Transverse colon (tissue), 4 donors: ENCODE results near the gene DISC1. TPM values are rescaled to one million over a fixed set of nuclear protein-coding genes. Genes with fewer than 3 reads are reported as not detected.

Source experiments
- DNase-seq: peaks from one replicate; pipeline ENCODE4 v3.0.0-alpha.2; 2019
- H3K27ac ChIP-seq, 4 donors: fragments of 200-600 bp; sonication (generic); 2 replicates each; pipeline ENCODE4 v1.5.1; 2016 to 2018; ENCODE audit warnings: inconsistent platforms in 4 of 4
- H3K27me3 ChIP-seq: fragments of 200-600 bp; sonication (generic); 2 replicates; pipeline ENCODE4 v1.5.1; 2017; ENCODE audit warnings: inconsistent platforms
- H3K36me3 ChIP-seq, 4 donors: fragments of 200-600 bp; sonication (generic); 2 replicates each; pipeline ENCODE4 v1.5.1; 2017 to 2019; ENCODE audit warnings: inconsistent platforms in 4 of 4
- H3K4me1 ChIP-seq, 4 donors: fragments of 200-600 bp; sonication (generic); 2 replicates each; pipeline ENCODE4 v1.5.1; 2017 to 2020; ENCODE audit warnings: inconsistent platforms in 4 of 4
- H3K4me3 ChIP-seq, 4 donors: fragments of 200-600 bp; sonication (generic); 1 replicate in 1 of 4; 2 replicates in 3 of 4; pipeline versions ENCODE4 v1.5.1 to v1.6.1; 2017 to 2019; ENCODE audit warnings: inconsistent platforms in 4 of 4
- H3K9me3 ChIP-seq, 2 donors: fragments of 200-600 bp; sonication (generic); 2 replicates each; pipeline ENCODE4 v1.5.1; 2017 to 2019; ENCODE audit warnings: inconsistent platforms in 2 of 2
- EP300 ChIP-seq: sonication (generic); formaldehyde crosslinking; IDR thresholded peaks from one replicate; pipeline ENCODE4 v1.6.1; 2017; ENCODE audit warnings: antibody characterized with exemption, low read depth
- POLR2A ChIP-seq: fragments of 450-650 bp; IDR thresholded peaks from one replicate; pipeline ENCODE4 v1.6.1; 2016; ENCODE audit warnings: antibody characterized with exemption, mild to moderate bottlenecking, moderate library complexity
- POLR2AphosphoS5 ChIP-seq, 3 donors: sonication (generic); formaldehyde crosslinking; IDR thresholded peaks; one replicate each; pipeline ENCODE4 v1.6.1; 2016; ENCODE audit warnings: antibody characterized with exemption in 3 of 3
- WGBS, 2 donors: methylation state at CpG; one replicate each; pipeline ENCODE4 v1.1.5; 2018; ENCODE audit warnings: low coverage in 1 of 2; 5-methylcytosine and 5-hydroxymethylcytosine counted together
- in situ Hi-C, 4 donors: fragments of 200-750 bp; cut with MboI; loops; one replicate each; pipeline versions ENCODE4 v1.15.0 to v1.15.1; 2017; ENCODE audit warnings: low sequenced_read_pairs in 3 of 4, low pct_ligation_motif_present in 1 of 4, low pct_unique_long_range_greater_than_20kb in 1 of 4
- intact Hi-C: fragments of 100-400 bp; cut with DNase I; formaldehyde crosslinking; loops from one replicate; pipeline ENCODE4 v1.15.1; 2023; ENCODE audit warnings: low total_unique reads
- total RNA-seq, 4 donors: library from RNA; depleted of rRNA; stranded (reverse); fragments of >200 nt; gene quantifications; one replicate each; pipeline ENCODE4 v1.1.0, GENCODE V29; 2016
- TF ChIP-seq, protein P1 (sequence below), 5 experiments: fragments of 200-600 bp in 3 of 5; fragments of 450-650 bp in 2 of 5; sonication (generic) in 3 of 5; IDR thresholded peaks; 1 replicate in 2 of 5; 2 replicates in 3 of 5; pipeline ENCODE4 v1.5.1; 2016 to 2017; ENCODE audit warnings: antibody characterized with exemption in 5 of 5, inconsistent platforms in 3 of 5, mild to moderate bottlenecking in 2 of 5, moderate library complexity in 1 of 5

Gene DISC1
- total RNA-seq, 4 donors from 2014 or later: 7.8 to 20.3 (median 11.5) TPM

DNA sequence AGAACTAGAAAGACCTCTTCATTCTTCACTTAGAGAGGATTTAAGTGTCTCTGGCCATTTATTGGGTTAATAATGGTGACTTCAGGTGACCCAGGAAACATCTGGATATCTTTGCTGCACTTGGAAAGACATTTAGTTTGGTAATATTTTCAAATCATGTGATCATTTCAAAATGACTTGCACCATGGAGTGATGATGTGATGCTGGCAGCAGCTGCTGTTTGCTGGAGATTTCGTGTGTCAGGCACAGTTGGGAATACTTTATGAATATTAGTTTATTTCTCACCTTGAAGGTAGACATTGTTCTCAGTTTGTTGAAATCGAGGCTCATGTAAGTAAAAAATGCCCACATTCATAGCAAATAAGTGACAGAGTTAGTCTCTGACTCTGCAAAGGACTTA, 236.0 kb downstream of the DISC1 start:
- H3K27me3 ChIP-seq: no peaks in the 10 kb centered on the region
- no peak for DNase-seq
- no peak overlapping the region for H3K4me3 ChIP-seq
- intact Hi-C loops: no loop called here
- H3K4me1 ChIP-seq: peaks cover 0 to 10% (median 2%) of the 10 kb centered on the region in 4 donors
- H3K36me3 ChIP-seq: no peaks in the 10 kb centered on the region
- in situ Hi-C loops: loop anchor here in 3 of 4 donors (10.0 to 25.0 kb wide), 3 partner anchors 750 to 1375 kb away; no protein-coding TSS in a partner anchor
- no peak overlapping the region for H3K27ac ChIP-seq
- no peaks in the 10 kb centered on the region for H3K9me3 ChIP-seq
- WGBS, 2 donors: 75 to 83% methylated on average over 1 to 2 of the region's 2 CpGs
- TF ChIP-seq POLR2AphosphoS5 (IDR thresholded peaks at IDR 0.05) (no peak), EP300 (no peak), POLR2A (no peak)
- TF ChIP-seq, protein P1, sequence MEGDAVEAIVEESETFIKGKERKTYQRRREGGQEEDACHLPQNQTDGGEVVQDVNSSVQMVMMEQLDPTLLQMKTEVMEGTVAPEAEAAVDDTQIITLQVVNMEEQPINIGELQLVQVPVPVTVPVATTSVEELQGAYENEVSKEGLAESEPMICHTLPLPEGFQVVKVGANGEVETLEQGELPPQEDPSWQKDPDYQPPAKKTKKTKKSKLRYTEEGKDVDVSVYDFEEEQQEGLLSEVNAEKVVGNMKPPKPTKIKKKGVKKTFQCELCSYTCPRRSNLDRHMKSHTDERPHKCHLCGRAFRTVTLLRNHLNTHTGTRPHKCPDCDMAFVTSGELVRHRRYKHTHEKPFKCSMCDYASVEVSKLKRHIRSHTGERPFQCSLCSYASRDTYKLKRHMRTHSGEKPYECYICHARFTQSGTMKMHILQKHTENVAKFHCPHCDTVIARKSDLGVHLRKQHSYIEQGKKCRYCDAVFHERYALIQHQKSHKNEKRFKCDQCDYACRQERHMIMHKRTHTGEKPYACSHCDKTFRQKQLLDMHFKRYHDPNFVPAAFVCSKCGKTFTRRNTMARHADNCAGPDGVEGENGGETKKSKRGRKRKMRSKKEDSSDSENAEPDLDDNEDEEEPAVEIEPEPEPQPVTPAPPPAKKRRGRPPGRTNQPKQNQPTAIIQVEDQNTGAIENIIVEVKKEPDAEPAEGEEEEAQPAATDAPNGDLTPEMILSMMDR (IDR thresholded peaks at IDR 0.05): no peak

DNA sequence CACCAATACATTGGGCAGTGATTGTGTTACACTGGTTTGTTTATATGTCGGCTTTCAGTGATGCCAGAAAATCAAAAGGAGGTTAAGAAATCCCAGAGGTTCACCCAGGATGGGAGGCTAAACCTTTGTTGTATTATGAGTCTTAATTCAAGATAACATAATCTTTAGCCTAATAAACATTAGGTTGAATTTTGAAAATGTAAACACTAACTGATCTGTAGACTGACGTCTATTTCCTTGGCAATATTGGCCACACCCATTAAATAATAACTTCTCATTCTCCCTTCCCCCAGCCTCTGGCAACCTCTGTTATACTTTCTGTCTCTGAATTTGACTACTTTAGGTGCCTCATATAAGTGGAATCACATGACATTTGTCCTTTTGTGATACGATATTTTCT, 238.7 kb downstream of the DISC1 start:
- Histone ChIP-seq H3K36me3 (no peaks in the 10 kb centered on the region), H3K9me3 (no peaks in the 10 kb centered on the region), H3K4me1 (peaks cover 0 to 15% (median 2%) of the 10 kb centered on the region in 4 donors), H3K27ac (no peak overlapping the region), H3K4me3 (no peak overlapping the region), H3K27me3 (no peaks in the 10 kb centered on the region)
- TF ChIP-seq, protein P1 (IDR thresholded peaks at IDR 0.05): no peak
- TF ChIP-seq POLR2A (no peak), POLR2AphosphoS5 (IDR thresholded peaks at IDR 0.05) (no peak), EP300 (no peak)
- intact Hi-C loops (no loop called here), in situ Hi-C loops (loop anchor here in 3 of 4 donors (10.0 to 25.0 kb wide), 3 partner anchors 747 to 1372 kb away; no protein-coding TSS in a partner anchor)
- 68 to 81% methylated on average over 3 of the region's 3 CpGs for WGBS, 2 donors
- no peak for DNase-seq

DNA sequence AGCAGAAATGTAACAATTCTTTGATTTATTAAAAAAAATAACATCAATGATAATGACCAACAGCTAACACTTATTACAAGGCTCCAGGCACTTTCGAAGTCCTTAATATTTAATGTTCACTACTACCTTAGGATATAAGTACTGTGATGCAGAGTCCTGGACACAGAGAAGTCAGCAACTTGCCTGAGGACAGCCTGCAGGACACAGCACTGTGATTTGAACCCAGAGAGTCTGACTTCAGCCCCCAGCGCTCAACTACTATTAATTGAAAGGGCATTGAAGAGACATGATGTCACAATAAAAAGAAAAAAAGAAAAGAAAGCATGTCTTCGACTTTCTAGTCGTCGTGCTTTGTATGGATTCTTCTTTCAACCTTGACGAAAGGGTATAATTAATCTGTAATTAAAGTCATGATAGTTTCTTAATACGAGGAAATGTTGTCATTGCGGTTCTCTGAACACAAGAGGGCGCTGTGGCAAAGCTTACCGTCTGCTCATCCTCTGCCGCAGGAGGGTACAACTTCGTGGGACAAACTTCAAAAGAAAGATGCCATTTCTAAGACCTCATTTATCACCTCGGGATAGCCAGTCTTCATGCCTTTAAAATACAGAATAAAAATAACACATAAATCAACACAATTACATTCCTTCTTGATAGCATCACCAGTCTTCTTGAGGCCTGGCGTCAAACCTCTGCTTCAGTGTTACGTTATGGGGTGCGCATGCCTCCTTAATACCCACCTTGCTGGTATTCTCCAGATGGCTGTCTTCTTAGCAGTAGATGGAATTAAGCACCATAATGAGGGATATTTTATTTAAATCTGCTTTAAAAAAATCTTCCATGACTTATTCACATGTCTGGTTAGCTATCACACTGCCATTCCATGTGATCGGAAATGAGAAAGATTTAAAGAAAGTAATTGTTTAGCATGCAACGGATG, 240.1 kb downstream of the DISC1 start:
- Histone ChIP-seq H3K4me1 (peaks cover 0 to 14% (median 2%) of the 10 kb centered on the region in 4 donors), H3K9me3 (no peaks in the 10 kb centered on the region), H3K4me3 (no peak overlapping the region), H3K27me3 (no peaks in the 10 kb centered on the region), H3K36me3 (no peaks in the 10 kb centered on the region), H3K27ac (no peak overlapping the region)
- TF ChIP-seq POLR2AphosphoS5 (IDR thresholded peaks at IDR 0.05) (no peak), POLR2A (no peak), EP300 (no peak)
- TF ChIP-seq, protein P1 (IDR thresholded peaks at IDR 0.05): peak; percentile 78 to 91 (median 85)
- intact Hi-C loops (no loop called here), in situ Hi-C loops (loop anchor here in 3 of 4 donors (10.0 to 25.0 kb wide), 3 partner anchors 746 to 1371 kb away; no protein-coding TSS in a partner anchor)
- peak; percentile 53 for DNase-seq
- WGBS, 2 donors: 35 to 38% methylated on average over 18 of the region's 18 CpGs

DNA sequence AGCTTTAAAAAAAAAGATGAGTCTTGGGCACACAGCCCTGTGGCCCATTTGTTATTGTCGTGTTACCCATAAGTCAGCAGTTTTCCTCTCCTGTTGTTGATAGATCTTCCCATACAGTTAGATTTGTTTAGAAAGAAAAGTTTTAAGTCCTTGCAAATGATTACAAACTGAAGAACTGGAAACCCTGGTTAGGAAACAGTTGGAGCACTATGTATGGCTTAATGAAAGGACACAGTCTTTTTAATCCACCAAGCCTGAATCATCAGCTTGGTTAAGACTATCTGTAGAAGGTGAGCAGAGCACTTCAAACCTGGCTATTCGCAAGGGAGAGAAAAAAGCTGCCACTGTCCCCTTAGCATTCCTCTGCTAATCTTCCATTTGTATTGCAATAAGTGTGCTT, 241.0 kb downstream of the DISC1 start:
- Histone ChIP-seq H3K4me3 (no peak overlapping the region), H3K27me3 (no peaks in the 10 kb centered on the region), H3K27ac (no peak overlapping the region), H3K4me1 (peaks cover 0 to 11% (median 2%) of the 10 kb centered on the region in 4 donors), H3K9me3 (no peaks in the 10 kb centered on the region), H3K36me3 (no peaks in the 10 kb centered on the region)
- no peak for DNase-seq
- TF ChIP-seq EP300 (no peak), POLR2AphosphoS5 (IDR thresholded peaks at IDR 0.05) (no peak), POLR2A (no peak)
- TF ChIP-seq, protein P1 (IDR thresholded peaks at IDR 0.05): no peak
- intact Hi-C loops (no loop called here), in situ Hi-C loops (loop anchor here in 3 of 4 donors (10.0 to 25.0 kb wide), 3 partner anchors 745 to 1370 kb away; no protein-coding TSS in a partner anchor)
- 0 to 36% methylated on average over 1 to 2 of the region's 2 CpGs for WGBS, 2 donors
